ENCODE results near the gene C20orf96.
"Not testable (repeated sequence)": the region's sequence is repeated elsewhere in the genome, so short reads cannot be mapped to it uniquely, and the experiment has no call there.

Gene C20orf96, protein sequence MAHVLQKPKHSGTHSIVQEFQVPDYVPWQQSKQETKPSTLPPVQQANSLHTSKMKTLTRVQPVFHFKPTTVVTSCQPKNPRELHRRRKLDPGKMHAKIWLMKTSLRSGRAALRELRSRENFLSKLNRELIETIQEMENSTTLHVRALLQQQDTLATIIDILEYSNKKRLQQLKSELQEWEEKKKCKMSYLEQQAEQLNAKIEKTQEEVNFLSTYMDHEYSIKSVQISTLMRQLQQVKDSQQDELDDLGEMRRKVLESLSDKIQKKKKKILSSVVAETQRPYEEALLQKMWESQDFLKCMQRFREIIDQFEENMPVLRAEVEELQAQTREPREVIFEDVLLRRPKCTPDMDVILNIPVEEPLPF

GRCh38 chr20:290084-290831 is at the start of gene C20orf96:
Gene C20orf96, minus strand, starts transcription at chr20:290750. Its CDS starts 140 bp downstream, at chr20:290610.
- DNase-seq = peak; percentile 80 to 98 (median 86)
- intact Hi-C loops (cut with DNase I) = no loop called here

GRCh38 chr20:336040-336439 is 45.5 kb upstream of the C20orf96 start:
- DNase-seq; intact Hi-C loops (cut with DNase I): not testable (repeated sequence)

- DNase-seq = no peak
- intact Hi-C loops (cut with DNase I) = no loop called here
Measured at GRCh38 chr20:334578-334977, 44.0 kb upstream of the C20orf96 start.

DNA sequence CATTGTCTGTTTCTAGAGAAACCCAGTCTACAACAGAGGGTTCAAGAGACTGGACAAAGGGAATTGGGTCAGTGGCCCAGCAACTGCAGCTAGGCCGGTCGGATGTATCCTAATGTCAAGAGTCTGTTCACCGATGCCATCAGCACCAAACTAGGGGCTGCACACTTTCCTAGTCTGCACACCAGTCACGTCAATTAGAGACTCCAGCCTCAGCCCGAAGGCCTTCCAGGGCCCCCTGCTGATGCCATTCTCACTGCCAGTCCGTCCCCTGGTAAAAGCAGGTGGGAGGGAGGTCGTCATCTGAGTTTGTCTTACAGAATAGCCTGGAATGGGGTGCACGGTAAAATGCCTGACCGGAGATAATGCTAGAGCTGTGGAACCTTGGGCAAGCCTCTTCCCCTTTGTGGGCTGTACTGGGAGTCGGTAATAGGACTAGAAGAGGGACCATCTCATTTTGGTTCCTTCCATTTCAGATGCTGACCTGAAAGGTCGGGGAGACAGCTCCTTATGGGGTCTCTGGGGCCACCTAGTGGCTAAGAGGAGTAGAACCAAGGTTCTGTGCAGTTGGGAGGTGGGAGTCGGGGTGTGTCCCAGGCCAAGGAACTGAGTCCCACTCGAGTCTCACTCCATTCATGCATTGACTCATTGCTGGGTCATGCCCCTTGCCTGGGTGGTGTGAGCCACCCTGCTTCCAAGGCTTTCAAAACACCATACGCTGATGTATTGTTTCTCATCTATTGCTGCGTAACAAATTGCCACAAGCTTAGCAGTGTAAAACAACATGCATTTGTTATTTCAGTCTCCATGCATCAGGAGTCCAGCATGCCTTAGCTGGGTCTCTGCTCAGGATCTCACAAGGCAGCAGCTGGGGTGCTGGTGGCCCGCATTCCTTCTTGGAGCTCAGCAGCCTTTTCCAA is 39.9 kb upstream of the C20orf96 start:
- intact Hi-C loops (cut with DNase I) = loop anchor here (1.0 to 2.0 kb wide), 2 partner anchors 64 to 121 kb away; no protein-coding TSS in a partner anchor
- peak in 7 of 10 donors; percentile 26 to 93 (median 64) for DNase-seq

- intact Hi-C loops (cut with DNase I) = loop anchor here (1.0 to 2.0 kb wide), 2 partner anchors 63 to 121 kb away; no protein-coding TSS in a partner anchor
- DNase-seq = no peak
Measured at GRCh38 chr20:329851-330232, 39.3 kb upstream of the C20orf96 start.

GRCh38 chr20:328975-329695 is 38.6 kb upstream of the C20orf96 start:
- intact Hi-C loops (cut with DNase I) = no loop called here
- DNase-seq = no peak

- DNase-seq = peak in 1 of 10 donors; percentile 72
- intact Hi-C loops (cut with DNase I) = no loop called here
Measured at GRCh38 chr20:328027-328974, 37.8 kb upstream of the C20orf96 start.

- peak; percentile 67 to 97 (median 84) for DNase-seq
- intact Hi-C loops (cut with DNase I) = no loop called here
Measured at GRCh38 chr20:327186-328026, 36.9 kb upstream of the C20orf96 start.

DNA sequence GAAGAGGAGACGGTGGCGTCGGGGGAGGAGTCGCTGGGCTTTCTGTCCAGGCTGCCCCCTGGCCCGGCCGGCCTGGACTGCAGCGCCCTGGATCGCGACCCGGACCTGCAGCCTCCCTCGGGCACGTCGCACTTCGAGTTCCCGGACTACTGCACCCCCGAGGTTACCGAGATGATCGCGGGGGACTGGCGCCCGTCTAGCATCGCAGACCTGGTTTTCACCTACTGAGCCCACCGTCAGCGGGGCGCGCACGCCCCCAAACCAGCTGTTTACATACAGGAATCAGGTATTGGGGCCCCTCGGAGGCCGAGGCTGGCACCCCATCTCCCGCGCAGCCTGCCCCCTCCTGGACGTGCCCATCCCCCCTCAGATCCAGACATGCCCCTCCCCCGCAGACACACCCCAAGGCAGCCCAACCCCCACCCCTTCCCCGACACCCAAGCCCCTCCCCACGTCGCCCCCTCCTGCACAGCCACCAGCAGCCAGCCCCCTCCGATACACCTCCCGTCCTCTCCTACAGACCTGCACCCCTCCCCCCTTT is 36.2 kb upstream of the C20orf96 start:
- intact Hi-C loops (cut with DNase I) = no loop called here
- DNase-seq = no peak

DNA sequence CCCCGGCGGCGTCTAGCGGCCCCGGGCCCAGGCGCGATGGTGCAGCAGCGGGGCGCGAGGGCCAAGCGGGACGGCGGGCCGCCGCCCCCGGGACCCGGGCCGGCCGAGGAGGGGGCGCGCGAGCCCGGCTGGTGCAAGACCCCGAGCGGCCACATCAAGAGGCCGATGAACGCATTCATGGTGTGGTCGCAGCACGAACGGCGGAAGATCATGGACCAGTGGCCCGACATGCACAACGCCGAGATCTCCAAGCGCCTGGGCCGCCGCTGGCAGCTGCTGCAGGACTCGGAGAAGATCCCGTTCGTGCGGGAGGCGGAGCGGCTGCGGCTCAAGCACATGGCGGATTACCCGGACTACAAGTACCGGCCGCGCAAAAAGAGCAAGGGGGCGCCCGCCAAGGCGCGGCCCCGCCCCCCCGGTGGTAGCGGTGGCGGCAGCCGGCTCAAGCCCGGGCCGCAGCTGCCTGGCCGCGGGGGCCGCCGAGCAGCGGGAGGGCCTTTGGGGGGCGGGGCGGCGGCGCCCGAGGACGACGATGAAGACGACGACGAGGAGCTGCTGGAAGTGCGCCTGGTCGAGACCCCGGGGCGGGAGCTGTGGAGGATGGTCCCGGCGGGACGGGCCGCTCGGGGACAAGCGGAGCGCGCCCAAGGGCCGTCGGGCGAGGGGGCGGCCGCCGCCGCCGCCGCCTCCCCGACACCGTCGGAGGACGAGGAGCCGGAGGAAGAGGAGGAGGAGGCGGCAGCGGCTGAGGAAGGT is 35.5 kb upstream of the C20orf96 start:
- peak; percentile 49 to 96 (median 71) for DNase-seq
- intact Hi-C loops (cut with DNase I) = loop anchor here (2.0 kb wide), 1 partner anchor 15 kb away; no protein-coding TSS in a partner anchor

GRCh38 chr20:325045-325888 is 34.7 kb upstream of the C20orf96 start, which contains the start of gene SOX12:
Gene SOX12, plus strand, starts transcription at chr20:325552. Its CDS starts 373 bp downstream, at chr20:325925.
- intact Hi-C loops (cut with DNase I) = loop anchor here (2.0 kb wide), 1 partner anchor 14 kb away; no protein-coding TSS in a partner anchor
- peak; percentile 98 to 100 (median 100) for DNase-seq

DNA sequence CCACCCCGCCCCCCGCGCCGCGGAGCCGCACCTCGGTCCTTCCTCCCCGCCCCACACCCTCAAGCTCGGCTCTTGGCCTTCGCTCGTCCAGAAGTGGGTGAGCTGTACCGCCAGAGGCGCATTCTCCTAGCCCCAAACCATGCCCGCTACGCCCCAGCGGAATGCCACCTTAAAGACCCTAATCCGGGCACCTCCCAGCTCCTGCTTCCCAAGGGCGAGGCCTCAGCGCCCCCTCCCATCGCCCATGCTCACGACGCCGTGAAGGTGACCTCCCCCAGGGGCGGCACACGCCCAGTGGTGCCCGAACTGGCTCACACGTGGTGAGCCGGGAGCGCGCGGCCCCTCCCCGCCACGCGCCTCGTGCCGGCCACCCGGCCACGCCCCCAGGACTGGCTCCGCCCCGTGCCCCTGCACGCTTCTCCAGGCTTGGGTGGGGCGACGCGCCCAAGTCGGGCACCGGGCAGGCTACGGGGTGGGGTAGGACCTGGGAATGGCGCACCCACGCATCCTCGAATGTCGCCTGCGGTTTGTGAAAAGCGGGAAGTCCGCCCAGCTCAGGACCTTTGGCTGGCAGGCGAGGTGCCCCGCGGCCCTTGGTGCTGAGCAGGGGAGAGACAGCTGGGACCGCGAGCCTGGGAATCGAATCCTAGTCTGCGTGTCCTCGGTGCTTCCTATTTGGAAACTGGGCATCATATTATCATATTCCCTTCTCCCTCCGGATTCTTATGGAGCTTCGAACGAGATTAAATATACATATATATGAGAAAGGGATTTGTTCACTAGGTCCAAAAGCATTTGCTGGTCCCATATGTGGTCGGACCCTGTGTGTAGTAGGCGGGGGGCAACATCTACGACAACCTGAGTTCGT is 33.9 kb upstream of the C20orf96 start:
- intact Hi-C loops (cut with DNase I) = loop anchor here (2.0 kb wide), 1 partner anchor 14 kb away; no protein-coding TSS in a partner anchor
- peak; percentile 74 to 97 (median 84) for DNase-seq

DNA sequence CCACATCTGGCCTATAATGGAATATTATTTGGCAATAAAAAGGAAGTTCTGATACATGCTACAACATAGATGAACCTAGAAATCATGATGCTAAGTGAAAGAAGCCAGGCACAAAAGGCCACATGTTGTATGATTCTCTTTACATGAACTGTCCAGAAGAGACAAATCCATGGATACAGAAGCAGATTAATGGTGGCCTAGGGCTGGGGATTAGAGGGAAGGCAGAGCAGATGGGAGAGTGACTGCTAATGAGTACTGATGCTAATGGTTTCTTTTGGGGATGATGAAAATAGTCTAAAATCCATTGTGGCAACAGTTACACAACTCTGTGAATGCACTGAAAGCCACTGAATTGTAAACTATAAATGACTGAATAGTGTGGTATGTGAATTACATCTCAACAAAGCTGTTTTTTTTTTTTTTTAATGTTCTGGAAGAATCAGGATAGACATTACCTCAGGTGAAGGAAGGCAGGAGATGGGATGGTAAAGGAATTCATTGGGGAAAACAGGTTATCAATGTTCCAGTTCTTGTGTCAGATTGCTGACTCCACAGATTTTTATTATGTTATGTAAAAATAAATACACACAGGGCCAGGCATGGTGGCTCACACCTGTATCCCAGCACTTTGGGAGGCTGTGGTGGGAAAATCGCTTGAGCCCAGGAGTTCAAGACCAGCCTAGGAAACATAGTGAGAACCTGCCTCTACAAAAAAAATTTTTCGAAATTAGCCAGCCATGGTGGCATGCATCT is 25.9 kb upstream of the C20orf96 start:
- intact Hi-C loops (cut with DNase I) = no loop called here
- no peak for DNase-seq

DNA sequence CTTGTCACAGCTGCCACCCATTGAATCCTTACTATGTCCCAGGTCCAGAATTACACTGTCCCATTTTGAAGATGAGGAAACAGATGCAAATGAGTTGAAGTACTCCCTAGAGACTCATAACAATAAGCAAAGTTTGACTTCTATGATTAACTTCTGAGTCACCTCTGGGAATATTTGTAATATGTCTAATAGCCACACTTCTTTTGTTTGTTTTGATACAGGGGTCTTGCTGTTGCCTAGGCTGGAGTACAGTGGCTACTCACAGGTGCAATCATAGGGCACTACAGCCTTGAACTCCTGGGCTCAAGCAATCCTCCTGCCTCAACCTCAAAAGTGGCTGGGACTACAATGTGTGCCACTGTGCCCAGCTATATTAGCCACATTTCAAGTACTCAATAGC is 23.4 kb upstream of the C20orf96 start:
- no peak for DNase-seq
- intact Hi-C loops (cut with DNase I) = no loop called here
